ENCODE results near the gene STK17B.
"Not testable (repeated sequence)": the region's sequence is repeated elsewhere in the genome, so short reads cannot be mapped to it uniquely, and the experiment has no call there.

Gene STK17B

DNA sequence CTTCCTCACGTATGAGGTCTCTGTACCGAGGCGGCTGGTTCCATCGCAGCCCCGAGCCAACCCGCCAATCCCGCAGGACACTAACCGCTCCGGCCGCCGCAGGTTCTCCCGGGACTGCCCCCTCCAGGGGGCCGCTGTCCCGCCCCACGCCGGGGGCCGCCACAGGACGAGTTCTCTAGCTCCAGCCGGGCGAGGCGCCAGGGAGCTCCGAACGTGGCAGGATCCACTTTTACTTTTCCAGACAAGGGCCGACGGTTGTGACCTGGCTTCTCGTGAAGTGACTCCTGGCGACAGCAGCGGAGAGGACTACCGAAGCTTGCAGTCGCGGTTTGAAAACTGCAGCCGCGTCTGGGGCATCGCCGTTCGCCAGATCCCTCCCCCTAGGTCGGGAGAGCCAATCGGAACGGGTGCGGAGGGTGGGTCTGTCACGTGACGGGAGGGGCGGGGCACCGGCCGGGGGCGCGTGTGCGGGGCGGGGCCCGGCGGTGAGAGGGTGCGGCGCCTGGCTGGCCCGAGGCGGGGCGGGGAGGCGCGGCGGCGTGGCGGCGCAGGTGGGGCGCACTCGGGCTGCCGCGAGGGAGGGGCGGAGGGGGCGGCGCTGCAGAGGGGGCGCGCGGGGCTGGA, at the start of gene STK17B:
TSS of gene STK17B (minus strand) at position 331 of the 624 bp plus-strand sequence. CDS start 8,195 bp downstream, outside the sequence.
- peak; percentile 97 for DNase-seq (ENCODE audit: low spot score)

DNA sequence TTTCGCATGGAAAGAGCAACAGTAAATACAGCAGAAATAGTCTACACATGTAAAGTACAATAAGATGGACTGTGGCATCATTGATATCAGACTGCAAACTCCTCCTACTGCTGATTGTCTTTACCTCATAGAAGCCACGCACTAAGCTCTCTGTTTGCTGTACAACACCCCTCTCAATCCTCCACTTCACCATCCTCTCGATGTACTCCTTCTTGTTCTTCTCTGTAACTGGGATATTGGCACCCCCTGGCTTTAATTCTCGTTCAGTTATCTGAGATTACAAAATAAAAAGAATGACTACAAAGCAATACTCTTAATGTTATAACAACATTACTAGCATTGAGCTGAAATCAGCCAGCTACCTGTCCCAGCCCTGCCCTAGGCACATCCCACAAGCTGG, 49.3 kb upstream of the STK17B start:
- no peak for DNase-seq (ENCODE audit: low spot score)

DNA sequence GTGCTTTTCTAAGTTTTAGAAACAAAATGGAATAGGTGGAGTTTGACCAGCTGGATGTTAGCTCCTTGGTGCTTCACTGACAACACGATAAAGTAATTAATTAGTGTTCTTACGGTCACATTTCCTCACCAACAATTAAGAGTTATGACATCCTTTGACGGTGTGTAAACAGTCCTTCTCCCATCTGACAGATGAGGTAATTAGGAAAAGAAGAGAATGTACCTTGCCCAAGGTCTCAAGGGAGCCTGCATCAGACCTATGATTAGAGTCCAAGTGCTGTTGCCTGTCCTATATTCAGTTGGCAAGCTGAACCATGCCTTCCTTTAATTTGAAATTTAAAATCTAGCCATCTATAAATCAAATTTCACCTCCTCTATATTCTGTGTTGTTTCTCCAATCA, 48.3 kb upstream of the STK17B start:
- DNase-seq (ENCODE audit: low spot score): no peak

DNA sequence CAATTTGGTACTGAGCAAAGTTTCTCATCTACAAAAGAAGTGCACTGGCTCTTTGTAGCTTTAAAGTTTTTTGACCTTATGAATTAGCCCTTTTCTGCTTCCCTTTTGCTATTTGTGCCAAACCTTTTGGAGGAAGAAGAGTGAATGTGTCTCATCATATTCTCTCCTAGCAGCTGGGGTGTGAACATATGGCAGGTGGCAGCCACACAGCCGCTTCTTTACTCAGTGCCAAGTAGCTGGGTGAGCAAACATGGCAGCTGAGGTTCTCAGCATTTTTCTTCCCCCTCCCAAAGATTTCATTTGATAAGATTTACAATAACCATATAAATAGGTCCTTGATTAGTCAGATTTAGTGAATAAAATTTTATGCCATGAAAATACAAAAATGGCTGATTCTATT, 46.7 kb upstream of the STK17B start:
- DNase-seq (ENCODE audit: low spot score): no peak

DNA sequence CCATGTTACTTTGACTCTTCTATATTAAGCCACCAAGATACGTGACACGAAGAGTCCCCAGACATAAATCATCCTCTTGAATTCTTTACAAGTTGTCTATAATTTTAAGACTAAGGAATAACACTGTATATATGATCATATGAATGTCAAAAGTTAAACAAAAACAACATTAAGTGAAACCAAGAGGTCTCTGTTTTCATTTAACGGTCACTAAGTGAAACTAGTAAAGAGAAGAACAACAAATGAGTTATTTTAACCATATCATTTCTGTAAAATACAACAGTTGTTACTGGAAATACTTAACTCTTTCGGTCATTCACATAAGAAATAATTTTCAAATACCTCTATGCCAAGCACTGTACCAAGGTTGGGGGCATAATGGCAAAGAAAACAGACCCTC, 45.7 kb upstream of the STK17B start:
- DNase-seq (ENCODE audit: low spot score): no peak

DNA sequence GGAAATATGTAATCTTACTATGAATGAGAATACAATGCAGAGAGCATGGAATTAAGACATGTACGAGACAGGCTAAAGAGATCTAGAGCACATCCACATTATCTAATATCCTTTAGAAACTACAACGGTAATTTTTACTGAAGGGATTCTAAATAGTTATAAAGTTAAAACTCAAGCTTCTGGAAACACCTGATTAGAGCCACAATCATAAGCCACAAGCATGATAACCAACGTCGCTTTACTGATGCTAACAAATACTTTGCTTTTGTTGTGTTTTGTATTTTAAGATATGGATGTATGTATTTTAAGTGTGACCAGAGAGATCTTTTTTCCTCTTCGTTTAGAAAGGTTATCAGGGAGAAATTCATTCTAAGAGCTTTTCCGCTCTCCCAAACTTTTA, 44.0 kb upstream of the STK17B start:
- no peak for DNase-seq (ENCODE audit: low spot score)

DNA sequence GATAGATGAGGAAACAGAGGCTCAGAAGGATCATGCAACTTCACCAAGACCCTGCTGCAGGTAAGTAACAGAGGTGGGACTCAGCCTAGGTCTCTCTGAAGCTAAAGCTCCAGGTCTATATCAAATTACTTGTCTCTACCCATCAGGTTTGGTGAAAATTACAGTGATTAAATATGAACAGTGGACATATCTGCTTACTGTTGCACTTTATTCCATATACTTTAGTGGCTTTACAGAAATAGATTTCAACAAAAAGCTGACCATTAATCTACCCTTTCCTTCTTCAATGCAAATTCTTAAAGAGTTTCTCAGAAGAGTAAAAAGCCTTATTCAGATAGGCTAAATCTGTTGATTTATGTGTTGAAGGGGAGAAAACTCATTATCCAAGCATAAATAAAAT, 42.8 kb upstream of the STK17B start:
- DNase-seq (ENCODE audit: low spot score): no peak

DNA sequence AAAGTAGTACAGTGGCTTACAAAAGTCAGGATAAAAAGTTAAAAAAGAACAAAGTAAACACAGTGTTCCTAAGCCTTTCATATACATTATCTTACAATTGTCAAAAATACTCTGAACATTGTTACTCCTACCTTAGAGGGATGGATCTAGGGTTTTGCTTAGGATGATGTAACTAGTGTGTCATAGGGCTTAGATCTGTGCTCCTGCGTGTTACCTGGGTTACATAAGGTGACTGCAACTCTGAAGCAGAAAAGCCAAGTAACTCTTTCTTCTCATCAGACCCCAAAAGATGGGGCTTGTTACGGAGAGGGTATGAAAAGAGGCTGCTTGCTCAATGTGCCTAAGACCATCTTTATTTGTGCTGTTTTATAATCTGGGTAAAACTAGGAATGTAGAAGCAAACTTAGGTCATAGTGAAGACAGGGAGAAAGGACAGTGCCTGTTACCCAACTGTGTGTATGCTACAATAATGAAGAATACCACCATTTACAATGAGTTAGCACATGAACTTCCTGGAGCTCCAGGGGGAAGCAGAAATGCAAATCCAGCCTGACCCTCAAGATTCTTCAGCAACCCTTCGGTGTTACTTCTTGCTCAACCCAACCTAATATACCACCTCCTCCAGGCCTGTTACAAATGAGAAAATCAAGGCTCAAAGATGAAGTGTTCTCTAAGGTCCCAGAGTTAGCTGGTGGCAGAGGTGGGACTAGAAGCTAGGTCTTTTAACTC, 42.0 kb upstream of the STK17B start:
- no peak for DNase-seq (ENCODE audit: low spot score)

DNA sequence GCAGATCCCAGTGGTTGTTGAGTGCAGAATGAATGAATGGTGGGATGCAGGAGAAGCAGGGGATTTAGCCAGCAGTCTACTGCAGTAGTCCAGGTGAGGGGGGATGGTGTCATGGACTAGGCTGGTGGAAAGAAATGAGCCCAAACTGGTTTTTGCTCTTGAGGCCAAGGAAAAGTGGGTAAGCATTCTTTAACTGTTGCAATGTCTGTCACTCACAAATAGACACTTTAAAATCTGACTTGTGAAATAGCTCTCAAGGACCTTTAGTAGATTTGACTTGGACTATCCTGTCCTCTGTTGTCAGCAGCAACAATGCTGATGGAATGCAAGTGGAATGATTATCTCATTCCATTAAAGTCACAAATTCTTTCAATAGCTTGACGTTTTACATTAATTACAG, 37.5 kb upstream of the STK17B start:
- DNase-seq (ENCODE audit: low spot score): no peak

DNA sequence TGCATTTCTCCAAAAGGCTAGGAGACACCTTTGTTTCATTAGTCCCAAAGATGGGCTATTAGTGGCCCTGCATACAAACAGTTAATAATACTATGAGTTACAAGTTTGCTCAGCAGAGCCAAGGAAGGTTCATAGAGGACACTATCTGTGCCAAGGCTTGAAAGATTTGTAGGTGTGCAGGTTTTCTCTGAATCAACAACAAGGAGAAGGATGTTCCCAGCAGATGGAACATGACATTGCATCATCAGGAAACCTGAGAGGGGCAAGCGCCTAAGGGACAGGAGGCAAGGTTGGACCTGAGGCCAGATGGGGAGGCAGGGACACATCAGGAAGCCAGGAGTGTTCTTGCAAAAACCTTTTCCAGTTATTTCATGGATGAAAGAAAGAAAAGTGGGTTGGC, 35.4 kb upstream of the STK17B start:
- DNase-seq (ENCODE audit: low spot score): no peak

DNA sequence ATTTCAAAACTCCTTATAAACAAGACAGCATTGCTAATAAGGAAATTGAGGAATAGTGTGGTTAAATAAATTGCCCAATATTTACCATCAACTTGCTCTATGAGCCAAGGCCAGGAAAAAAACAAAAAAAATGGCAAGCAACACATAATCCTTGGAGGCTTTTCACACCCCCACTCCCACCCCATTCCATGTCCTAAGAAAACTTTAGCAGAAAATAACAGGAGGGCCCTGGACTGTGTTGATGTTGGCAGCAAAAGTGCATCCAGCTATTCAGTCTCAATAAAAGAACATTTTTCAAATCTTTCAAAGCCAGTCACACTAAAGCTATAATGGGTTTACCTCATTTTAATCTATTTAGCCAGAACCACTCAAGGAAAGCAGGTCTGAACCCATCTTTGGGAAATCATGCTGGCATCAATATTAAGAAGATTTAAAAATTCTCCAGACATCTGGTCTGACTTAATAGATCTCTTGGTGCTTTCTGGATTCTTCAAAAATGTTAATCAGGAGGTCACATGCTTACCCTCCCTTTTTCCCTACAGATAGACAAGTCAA, 34.6 kb upstream of the STK17B start:
- DNase-seq (ENCODE audit: low spot score): no peak

DNA sequence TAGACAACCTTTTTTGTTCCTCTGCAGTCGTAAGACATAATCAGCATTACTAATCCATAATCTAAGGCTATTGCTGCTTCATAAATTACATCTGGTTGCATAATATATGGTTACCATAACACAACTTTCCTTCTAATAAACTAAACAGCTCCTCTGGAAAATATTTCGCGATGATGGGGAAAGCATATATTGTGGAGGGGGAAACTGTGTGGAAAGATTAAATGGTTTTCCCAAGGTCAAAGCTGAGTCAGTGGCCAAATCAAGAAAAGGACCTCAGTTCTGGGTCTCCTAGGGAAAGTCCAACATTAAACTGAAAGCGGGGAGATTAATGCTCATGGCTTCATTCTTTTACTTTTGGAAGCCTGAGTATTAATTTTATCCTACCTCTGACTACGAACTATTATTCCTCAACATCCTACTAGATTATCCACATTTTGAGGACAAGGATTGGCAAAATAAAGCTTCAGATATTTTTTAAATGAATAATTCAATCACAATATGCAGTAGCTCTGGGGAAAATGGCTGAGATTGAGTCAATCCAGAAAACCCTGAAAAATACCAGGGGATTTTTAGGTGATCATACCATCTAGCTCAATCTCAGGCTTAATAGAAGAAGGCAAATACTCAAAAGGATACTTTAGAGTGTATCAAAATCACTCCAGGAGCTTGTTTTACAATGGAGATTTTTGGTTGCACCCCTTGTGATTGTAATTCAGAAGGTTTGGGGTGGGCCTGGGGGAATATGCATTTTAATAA, 33.8 kb upstream of the STK17B start:
- DNase-seq (ENCODE audit: low spot score): no peak

DNA sequence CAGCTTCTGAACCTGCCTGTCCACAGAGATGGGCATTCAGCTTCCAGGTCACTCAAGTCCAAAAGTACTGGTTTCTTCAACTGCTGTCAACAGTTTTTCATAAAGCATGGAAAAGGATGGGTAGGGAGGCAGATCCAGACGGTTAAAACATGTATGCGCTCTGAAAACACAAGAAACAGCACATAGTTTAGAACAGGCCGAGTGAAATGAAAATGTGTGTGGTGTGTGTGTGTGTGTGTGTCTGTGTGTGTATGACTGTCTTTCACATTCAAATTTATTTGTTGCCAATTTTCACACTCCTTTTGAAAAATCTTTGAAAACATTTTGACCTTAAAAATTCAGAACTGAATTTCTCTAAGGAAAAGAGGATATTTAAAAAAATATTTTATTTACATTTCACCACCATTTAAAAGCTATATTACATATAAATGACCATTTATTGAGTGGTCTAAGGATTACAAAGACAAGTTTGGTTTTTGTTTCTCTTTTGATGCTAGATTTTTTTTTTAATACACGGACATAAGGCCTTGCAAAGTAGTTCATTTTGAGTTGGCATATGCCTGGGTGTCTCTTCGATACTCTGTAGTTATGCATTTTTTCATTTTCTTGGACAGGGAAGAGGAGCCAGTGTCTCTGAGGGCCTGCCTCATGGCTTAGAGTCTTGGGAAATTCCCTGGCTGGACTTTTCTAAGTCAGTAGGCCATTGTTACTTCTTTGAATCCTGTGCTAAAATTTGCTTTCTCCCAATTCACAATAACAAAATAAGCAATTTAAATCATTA, 30.0 kb upstream of the STK17B start:
- DNase-seq (ENCODE audit: low spot score): no peak

DNA sequence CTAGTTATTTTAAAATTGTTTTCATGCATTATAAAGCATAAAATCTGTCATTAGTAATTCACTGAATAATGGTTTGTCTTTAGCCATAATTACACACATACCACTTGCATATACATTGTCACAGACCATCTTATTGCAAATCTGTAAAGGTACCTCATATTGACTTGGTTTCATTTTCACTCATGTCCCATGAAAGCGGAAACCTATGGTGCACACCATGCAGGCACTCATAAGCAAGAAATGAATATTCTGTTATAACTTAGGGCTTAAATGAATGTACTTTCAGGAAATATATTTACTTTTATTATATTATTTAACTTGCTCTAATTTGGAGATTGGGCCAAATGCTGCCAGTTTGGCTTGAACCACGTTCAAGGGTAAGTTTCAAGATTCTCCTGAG, 29.2 kb upstream of the STK17B start:
- peak; percentile 30 for DNase-seq (ENCODE audit: low spot score)

DNA sequence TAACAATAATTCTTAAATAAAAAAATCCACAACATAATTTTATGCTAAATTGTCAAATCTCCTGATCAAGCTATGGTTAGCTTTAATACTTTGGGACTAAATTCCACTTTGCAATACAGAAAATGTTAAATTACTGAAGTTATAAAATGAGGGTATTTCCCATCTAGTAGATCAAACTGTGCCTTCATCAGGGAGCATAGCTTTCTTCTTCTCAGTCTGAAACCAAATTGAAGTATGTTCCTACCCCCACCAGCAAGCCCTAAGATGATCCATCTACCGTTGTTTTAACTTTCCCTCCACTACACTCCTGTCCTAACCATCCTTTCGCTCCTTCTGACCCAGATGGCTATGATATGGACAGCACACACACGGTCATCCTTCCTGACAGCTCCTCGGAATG, 24.4 kb upstream of the STK17B start:
- no peak for DNase-seq (ENCODE audit: low spot score)

DNA sequence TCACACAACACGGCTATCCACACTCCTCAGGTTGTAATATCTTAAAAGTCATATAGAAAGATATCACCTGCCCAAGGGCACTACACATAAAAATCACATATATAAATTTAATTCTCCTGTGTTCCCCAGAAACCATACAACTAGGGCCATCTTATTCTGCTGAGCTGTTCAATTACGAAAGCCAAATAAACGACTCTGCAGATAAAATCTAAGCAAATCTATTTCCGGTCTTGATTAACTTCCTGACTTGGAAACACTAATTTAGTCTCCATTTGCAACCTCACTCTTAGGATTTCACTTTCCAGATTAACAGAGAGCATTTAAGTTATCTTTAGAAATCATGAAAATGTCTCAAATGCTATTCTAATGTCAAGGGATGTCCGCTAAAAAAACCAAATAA, 23.9 kb upstream of the STK17B start:
- DNase-seq (ENCODE audit: low spot score): no peak

DNA sequence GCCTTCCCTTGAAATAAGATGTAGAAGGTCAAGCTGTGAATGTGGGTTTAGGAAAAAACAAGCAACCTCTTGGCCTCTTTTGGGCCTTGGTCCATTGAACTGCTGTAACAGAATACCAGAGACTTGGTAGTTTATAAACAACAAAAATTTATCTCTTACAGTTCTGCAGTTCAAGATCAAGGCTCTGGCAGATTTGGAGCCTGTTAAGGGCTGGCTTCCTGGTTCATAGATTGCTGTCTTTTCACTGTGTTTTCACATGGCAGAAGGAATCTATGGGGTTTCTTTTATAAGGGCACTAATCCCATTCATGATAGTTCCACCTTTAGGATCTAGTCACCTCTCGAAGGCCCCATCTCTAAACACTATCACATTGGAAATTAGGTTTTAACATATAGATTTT, 20.2 kb upstream of the STK17B start:
- DNase-seq (ENCODE audit: low spot score): no peak

DNA sequence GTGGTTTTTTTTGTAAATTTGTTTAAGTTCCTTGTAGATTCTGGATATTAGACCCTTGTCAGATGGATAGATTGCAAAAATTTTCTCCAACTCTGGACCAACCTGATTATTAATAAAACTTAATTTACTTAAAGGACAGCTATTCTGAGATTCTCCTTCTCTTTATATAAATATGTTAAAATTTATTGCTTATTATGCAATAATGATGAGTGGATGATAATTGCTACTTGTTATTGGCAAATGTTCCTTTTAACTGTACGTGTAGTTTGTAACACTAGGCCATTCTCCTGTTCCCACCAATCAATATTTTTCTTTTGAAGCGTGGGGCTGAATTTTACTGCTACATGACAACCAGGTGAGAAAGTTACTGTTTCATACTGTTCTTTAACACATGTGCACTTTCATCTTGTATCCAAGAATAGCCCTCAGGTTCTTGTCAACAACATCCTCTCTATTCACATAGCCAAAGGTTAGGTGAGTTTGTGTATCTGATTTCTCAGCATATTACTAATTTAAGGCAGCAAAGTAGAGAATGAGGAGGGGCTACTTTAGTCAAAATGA, 16.6 kb upstream of the STK17B start:
- no peak for DNase-seq (ENCODE audit: low spot score)

DNA sequence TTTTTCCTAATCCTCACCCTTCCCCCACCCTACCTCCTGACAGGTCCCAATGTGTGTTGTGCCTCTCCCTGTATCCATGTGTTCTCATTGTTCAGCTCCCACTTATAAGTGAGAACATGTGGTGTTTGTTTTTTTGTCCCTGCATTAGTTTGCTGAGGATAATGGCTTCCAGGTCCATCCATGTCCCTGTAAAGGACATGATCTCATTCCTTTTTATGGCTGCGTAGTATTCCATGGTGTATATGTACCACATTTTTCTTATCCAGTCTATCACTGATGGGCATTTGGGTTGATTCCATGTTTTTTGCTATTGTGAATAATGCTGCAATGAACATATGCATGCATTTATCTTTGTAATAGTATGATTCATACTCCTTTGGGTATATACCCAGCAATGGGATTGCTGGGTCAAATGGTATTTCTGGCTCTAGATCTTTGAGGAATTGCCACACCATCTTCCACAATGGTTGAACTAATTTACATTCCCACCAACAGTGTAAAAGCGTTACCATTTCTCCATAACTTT, 15.9 kb upstream of the STK17B start:
- DNase-seq (ENCODE audit: low spot score): not testable (repeated sequence)

DNA sequence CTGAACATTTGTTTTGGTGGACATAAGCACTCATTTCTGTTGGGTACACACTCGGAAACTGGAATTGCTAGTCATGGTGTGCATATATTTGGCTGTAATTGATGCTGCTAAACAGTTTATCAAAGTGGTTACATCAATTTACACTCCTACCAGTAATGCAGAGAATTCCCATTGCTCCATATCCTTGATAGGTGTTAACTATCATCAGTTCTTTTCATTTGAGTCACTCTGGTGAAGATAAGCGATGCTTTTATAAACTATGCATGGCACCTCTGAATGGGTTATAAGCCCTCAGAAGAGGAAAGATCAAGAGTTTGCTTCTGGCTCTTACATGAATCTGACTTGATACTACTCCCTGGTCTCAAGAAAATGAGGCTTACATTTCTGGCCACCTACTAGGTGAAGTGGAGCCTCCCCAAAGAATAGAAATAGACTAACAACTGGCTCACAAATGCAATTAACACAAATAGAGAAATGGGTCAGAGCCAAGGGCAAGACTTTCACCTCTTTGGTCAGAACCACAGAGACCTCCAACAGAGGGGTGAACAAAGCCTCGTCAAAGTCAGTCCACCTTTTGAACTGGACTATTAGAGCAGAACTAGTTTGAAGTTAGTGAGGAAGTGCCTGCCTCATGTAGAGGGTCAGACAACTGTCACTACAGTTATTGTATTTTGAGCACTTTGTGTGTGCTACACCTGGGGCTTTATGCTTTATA, 15.0 kb upstream of the STK17B start:
- no peak for DNase-seq (ENCODE audit: low spot score)

DNA sequence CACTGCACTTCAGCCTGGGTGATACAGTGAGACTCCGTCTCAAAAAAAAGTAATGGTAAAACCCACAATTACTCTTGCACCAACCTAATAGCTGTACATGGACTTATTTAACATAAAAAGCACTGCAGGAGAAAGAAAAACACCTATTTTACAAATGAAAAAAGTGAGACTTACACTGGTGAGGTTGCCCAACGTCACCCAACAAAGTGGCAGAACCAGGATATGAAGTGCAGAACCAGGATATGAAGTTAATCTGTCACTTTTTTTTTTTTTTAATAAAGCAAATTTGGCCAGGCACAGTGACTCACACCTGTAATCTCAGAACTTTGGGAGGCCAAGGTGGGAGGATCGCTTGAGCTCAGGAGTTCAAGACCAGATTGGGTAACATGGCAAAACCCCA, 13.5 kb upstream of the STK17B start:
- DNase-seq (ENCODE audit: low spot score): no peak

All from germinal center (tissue), 1 donor.